Activated CD4-positive, alpha-beta T cell treated with anti-CD3 and anti-CD28 coated beads for 36 hours (primary cell): ENCODE measurements around the gene GADD45B. TPM values are rescaled to one million over a fixed set of nuclear protein-coding genes. Genes with fewer than 3 reads are reported as not detected.
"Not testable (repeated sequence)": the region's sequence is repeated elsewhere in the genome, so short reads cannot be mapped to it uniquely, and the experiment has no call there.

Experiments
- ATAC-seq: fragments of 200-7000 bp; cut with Tn5 transposase; one replicate; pipeline ENCODE4 v1.10.0; 2021; ENCODE audit warnings: mild to moderate bottlenecking, moderate library complexity
- CTCF ChIA-PET: fragments of 350-600 bp; sonication (Branson Sonifier 250); formaldehyde crosslinking; loops from one replicate; lab custom pipeline; 2021; ENCODE audit warnings: antibody characterized with exemption; lab: Charles Lee
- POLR2A ChIA-PET: fragments of 350-600 bp; sonication (Branson Sonifier 250); formaldehyde crosslinking; loops from one replicate; lab custom pipeline; 2021; ENCODE audit warnings: antibody characterized with exemption, inconsistent platforms; lab: Charles Lee
- DNase-seq: peaks from one replicate; pipeline ENCODE4 v3.0.0-alpha.2; 2020
- H3K27ac Mint-ChIP-seq: one replicate; pipeline ENCODE4 v1.8.0; 2021; ENCODE audit warnings: mixed read lengths
- H3K27me3 Mint-ChIP-seq: one replicate; pipeline ENCODE4 v1.8.0; 2021; ENCODE audit warnings: mixed read lengths
- H3K36me3 Mint-ChIP-seq: one replicate; pipeline ENCODE4 v1.8.0; 2021; ENCODE audit warnings: low read depth, mixed read lengths
- H3K4me1 Mint-ChIP-seq: one replicate; pipeline ENCODE4 v1.8.0; 2021; ENCODE audit warnings: mixed read lengths
- H3K4me3 Mint-ChIP-seq: one replicate; pipeline ENCODE4 v1.8.0; 2021; ENCODE audit warnings: mild to moderate bottlenecking, moderate library complexity, mixed read lengths
- H3K9me3 Mint-ChIP-seq: one replicate; pipeline ENCODE4 v1.8.0; 2021; ENCODE audit warnings: low read depth, mixed read lengths
- intact Hi-C, 2 experiments: fragments of 100-400 bp; cut with DNase I in 1 of 2; cut with micrococcal nuclease in 1 of 2; formaldehyde crosslinking; loops; one replicate each; pipeline versions ENCODE4 v1.14.2 to v1.15.1; 2022 to 2024; cut with DNase I, micrococcal nuclease
- microRNA-seq: library from miRNA; unstranded; fragments of <30 nt; microRNA quantifications from one replicate; pipeline ENCODE4 v1.2.0, GENCODE V29; 2021; ENCODE audit warnings: borderline replicate concordance
- total RNA-seq, 2 experiments: library from RNA; stranded (reverse); gene quantifications; one replicate each; pipeline ENCODE4 v1.2.3, GENCODE V29; 2021

The GADD45B gene
- total RNA-seq, 2 experiments from 2014 or later, result 57.7 to 71.2 TPM

DNA sequence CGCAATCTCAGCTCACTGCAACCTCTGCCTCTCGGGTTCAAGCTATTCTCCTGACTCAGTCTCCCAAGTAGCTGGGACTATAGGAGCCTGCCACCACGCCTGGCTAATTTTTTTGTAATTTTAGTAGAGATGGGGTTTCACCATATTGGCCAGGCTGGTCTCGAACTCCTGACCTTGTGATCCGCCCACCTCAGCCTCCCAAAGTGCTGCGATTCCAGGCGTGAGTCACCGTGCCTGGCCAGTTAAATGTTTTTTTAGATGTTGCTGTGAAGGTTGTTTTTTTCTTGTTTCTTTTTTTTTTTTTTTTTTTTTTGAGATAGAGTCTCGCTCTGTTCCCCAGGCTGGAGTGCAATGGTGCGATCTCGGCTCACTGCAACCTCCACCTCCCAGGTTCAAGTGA lies 42.9 kb downstream of the GADD45B start:
- ChIA-PET CTCF (interaction anchor here (0.9 kb wide), 1 partner anchor 92 kb away, joined by 3 read pairs; no protein-coding TSS in a partner anchor), POLR2A (interaction anchor here (0.6 kb wide), 2 partner anchors 89 to 117 kb away, joined by 3 read pairs; no protein-coding TSS in a partner anchor)
- H3K4me3 Mint-ChIP-seq, H3K27ac Mint-ChIP-seq, DNase-seq, ATAC-seq, intact Hi-C loops, H3K27me3 Mint-ChIP-seq, H3K4me1 Mint-ChIP-seq, H3K36me3 Mint-ChIP-seq, H3K9me3 Mint-ChIP-seq: not testable (repeated sequence)

DNA sequence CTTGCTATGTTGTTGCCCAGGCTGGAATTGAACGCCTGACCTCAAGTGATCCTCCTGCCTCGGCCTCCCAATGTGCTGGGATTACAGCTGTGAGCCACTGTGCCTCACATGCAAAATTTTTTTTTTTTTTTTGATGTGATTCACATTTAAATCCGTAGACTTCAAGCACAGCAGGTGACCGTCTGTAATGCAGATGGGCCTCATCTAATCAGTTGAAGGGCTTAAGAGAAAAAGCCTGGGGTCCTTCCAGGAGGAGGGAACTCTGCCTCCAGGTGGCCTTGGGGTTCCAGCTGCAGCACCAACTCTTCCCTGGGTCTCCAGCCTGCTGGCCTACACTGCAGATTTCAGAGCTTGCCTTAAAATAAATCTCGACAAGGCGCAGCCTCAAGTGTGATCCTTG lies 43.6 kb downstream of the GADD45B start:
- intact Hi-C loops, result no loop called here
- DNase-seq (no peak), ATAC-seq (no peak)
- CTCF ChIA-PET, result no interaction called here
- POLR2A ChIA-PET, result interaction anchor here (0.6 kb wide), 1 partner anchor 116 kb away, joined by 3 read pairs; no protein-coding TSS in a partner anchor
- no peak overlapping the region for H3K27ac Mint-ChIP-seq
- H3K36me3 Mint-ChIP-seq, result no peaks in the 10 kb centered on the region
- no peaks in the 10 kb centered on the region for H3K27me3 Mint-ChIP-seq
- peaks cover 8% of the 10 kb centered on the region for H3K4me1 Mint-ChIP-seq
- H3K4me3 Mint-ChIP-seq, result no peak overlapping the region
- no peaks in the 10 kb centered on the region for H3K9me3 Mint-ChIP-seq

DNA sequence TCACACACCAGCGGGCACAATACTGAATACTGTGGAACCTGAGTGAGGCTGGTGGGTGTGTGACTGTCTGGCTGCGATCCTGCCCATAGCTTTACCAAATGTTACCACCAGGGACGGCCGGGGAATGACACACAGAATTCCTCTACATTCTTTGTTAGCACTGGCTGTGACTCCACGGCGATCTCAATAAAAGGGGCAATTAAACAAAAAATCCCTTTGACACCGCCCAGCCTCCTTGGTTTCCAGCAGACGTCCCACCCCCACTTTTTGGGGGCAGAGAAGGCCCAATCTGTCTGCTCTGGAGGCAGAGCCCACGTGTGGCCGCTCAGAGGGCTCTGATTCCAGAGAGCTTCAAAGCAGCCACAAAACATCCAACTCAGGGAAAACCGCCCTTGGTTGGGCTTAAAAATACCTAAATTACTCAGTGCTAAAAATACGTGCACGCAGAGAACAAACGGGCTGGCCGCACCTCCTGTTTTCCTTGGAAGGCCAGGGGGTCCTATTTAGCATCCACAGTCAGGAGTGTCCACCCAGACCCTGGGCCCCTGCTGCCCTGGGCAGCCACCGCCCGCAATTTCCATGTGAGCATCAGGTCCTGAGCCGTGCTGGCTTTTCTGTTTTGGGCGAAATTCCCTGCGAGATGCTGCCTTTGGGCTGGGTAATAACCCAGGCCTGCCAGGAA lies 47.8 kb downstream of the GADD45B start:
- DNase-seq (no peak), ATAC-seq (no peak)
- H3K4me1 Mint-ChIP-seq, result no peaks in the 10 kb centered on the region
- H3K36me3 Mint-ChIP-seq, result no peaks in the 10 kb centered on the region
- no peaks in the 10 kb centered on the region for H3K27me3 Mint-ChIP-seq
- no peak overlapping the region for H3K4me3 Mint-ChIP-seq
- ChIA-PET POLR2A (no interaction called here), CTCF (no interaction called here)
- no peak overlapping the region for H3K27ac Mint-ChIP-seq
- intact Hi-C loops, result no loop called here
- no peaks in the 10 kb centered on the region for H3K9me3 Mint-ChIP-seq

DNA sequence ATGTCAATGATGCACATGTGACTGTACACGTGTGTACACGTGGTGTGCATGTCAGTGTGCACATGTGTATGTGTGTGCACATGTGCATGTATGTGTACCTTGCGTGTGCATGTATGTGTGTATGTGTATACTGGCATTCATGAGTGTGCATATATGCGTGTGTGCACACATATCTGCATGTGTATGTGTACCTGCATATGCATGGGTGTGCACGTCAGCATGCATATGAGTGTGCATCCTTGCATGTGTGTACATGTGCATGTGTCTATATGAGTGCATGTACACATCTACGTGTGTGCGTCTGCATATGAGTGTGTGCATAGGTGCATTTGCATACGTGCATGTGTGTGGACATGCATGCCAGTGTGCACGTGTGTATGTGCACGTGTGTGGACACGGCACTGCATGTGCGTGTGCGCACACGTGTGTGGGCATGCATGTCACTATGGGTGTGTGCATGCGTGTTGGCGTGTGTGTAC lies 48.5 kb downstream of the GADD45B start:
- POLR2A ChIA-PET, result no interaction called here
- DNase-seq (no peak), ATAC-seq (no peak)
- Mint-ChIP-seq H3K4me1 (no peaks in the 10 kb centered on the region), H3K9me3 (no peaks in the 10 kb centered on the region), H3K27ac (no peak overlapping the region), H3K4me3 (no peak overlapping the region), H3K36me3 (no peaks in the 10 kb centered on the region), H3K27me3 (no peaks in the 10 kb centered on the region)
- CTCF ChIA-PET, result no interaction called here
- intact Hi-C loops, result no loop called here

DNA sequence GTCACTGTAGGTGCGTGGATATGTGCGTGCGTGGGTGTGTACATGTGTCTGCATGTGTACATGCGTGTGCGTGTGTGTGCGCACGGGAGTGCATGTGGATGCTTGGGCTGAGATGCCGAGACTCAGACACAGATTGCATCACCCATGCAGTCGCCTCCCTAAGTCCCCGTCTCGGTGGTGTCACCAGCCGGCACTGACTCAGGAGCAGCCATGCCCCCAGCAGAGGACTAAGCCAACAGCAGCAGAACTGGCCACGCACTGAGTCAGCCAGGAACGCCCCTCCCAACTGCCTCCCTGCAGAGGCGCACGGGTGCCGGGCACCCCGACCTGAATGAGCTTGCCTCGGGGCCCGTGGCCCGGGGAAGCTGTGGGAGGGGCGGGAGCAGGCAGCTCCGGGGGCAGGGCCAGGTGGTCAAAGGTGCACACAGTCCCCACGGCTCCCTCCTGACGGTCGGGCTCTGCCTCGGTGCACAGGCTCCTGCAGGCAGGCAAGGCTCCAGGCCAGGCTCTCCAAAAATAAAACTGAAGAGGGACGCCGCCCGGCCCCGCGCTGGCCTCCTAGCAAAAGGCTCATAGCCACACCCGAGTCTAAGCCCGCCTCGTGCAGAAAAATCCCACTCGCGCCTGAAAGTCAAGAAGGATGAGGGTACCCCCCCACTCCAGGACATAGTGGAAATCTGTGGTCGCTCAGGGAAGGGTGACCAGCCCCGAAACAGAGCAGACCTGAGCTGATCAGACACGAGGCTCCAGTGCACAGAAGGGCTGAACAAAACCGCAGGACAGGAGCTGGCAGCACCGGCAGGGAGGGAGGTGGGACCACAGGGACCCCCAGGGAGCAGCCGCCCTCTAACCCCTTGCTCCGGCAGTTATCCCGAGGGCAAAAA lies 49.2 kb downstream of the GADD45B start:
- Mint-ChIP-seq H3K9me3 (no peaks in the 10 kb centered on the region), H3K36me3 (no peaks in the 10 kb centered on the region), H3K4me1 (no peaks in the 10 kb centered on the region), H3K27ac (no peak overlapping the region), H3K27me3 (no peaks in the 10 kb centered on the region), H3K4me3 (no peak overlapping the region)
- ChIA-PET CTCF (interaction anchor here (0.7 kb wide), 1 partner anchor 223 kb away, joined by 3 read pairs; no protein-coding TSS in a partner anchor), POLR2A (no interaction called here)
- intact Hi-C loops, result no loop called here
- ATAC-seq, result no peak
- no peak for DNase-seq

DNA sequence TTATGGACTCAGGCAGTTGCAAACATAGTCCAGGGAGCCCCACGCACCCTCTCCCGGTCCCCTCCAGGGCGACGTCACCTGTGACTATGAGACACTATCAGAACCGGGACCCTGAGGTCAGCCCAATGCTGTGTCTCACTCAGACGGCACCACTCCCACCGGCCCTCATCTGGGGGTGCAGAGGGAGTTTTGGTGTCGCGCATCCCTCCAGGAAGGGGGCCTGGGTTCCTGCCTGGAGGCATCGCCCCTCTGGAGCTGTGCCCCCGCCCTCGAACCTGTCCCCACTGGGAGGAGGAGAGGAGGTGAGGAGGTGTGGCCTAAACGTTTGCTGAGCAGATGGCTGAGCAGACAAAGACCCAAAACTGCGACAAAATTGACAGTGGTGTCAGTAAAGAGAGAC lies 51.2 kb downstream of the GADD45B start:
- ChIA-PET CTCF (no interaction called here), POLR2A (no interaction called here)
- Mint-ChIP-seq H3K4me3 (no peak overlapping the region), H3K36me3 (no peaks in the 10 kb centered on the region), H3K27me3 (no peaks in the 10 kb centered on the region), H3K9me3 (peaks cover 1% of the 10 kb centered on the region), H3K4me1 (no peaks in the 10 kb centered on the region), H3K27ac (no peak overlapping the region)
- no peak for DNase-seq
- ATAC-seq, result no peak
- intact Hi-C loops, result no loop called here

DNA sequence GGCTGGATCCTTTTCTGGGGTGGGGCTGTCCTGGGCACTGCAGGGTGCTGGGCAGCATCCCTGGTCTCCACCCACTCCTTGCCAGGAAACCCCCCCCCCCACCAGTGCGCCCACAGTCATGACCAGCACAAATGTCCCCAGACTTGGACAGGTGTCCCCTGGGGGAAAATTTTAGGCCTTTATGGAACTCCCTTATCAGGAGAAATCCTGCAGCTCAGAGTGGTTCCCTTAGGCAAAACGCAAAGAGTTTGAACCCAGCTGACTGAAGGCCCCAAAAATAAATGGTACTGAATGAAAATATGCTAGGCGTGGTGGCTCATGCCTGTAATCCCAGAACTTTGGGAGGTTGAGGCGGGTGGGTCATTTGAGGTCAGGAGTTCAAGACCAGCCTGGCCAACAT lies 51.8 kb downstream of the GADD45B start:
- Mint-ChIP-seq H3K9me3 (peaks cover 4% of the 10 kb centered on the region), H3K27ac (no peak overlapping the region), H3K36me3 (no peaks in the 10 kb centered on the region), H3K4me1 (peaks cover 4% of the 10 kb centered on the region), H3K27me3 (no peaks in the 10 kb centered on the region), H3K4me3 (no peak overlapping the region)
- ATAC-seq, result no peak
- POLR2A ChIA-PET, result interaction anchor here (0.6 to 0.8 kb wide), 2 partner anchors 26 to 46 kb away, joined by 3 to 4 read pairs; no protein-coding TSS in a partner anchor
- intact Hi-C loops, result no loop called here
- CTCF ChIA-PET, result interaction anchor here (2.5 kb wide), 1 partner anchor 84 kb away, joined by 9 read pairs; no protein-coding TSS in a partner anchor
- no peak for DNase-seq

Small RNAs within 50 kb of the gene (microRNA-seq; reads per million reads assigned to microRNA genes)
- gene MIR7108, result 1.1 reads per million

Other genes with a start within 250 kb of the GADD45B start
- gene PLEKHJ1, start 239.8 kb upstream of the GADD45B start, total RNA-seq, result 10 to 100 TPM; 38.4 to 61.8 TPM
- gene SF3A2, start 239.3 kb upstream of the GADD45B start, total RNA-seq, result 100 to 1,000 TPM; 146 to 192 TPM
- 1 to 10 TPM; 1.9 to 2.7 TPM for gene AMH, start 226.8 kb upstream of the GADD45B start, total RNA-seq
- under 1 TPM; 0.39 to 0.75 TPM for gene JSRP1, start 219.7 kb upstream of the GADD45B start, total RNA-seq
- gene PEAK3, start 194.0 kb upstream of the GADD45B start, total RNA-seq, result not detected
- gene LINGO3, start 168.0 kb upstream of the GADD45B start, total RNA-seq, result not detected
- gene LSM7, start 147.5 kb upstream of the GADD45B start, total RNA-seq, result 100 to 1,000 TPM; 113 to 134 TPM
- 10 to 100 TPM; 37.7 to 48.5 TPM for gene SPPL2B, start 147.4 kb upstream of the GADD45B start, total RNA-seq
- not detected for gene TMPRSS9, start 115.9 kb upstream of the GADD45B start, total RNA-seq
- 100 to 1,000 TPM in 1 of 2 experiments, 10 to 100 TPM in 1; 70.7 to 104 TPM for gene TIMM13, start 48.5 kb upstream of the GADD45B start, total RNA-seq
- gene LMNB2, start 19.2 kb upstream of the GADD45B start, total RNA-seq, result 10 to 100 TPM; 91.0 to 93.9 TPM
- gene GNG7, start 226.6 kb downstream of the GADD45B start, total RNA-seq, result 1 to 10 TPM; 1.1 to 1.2 TPM
- gene DIRAS1, start 245.2 kb downstream of the GADD45B start, total RNA-seq, result under 1 TPM; 0.21 to 0.33 TPM